DOHH2 (cell line): ENCODE results near the gene CACNA1I.

Source experiments
- H3F3A ChIP-seq: fragments of 200-600 bp; sonication (generic), shearing (Covaris generic); 2 replicates; pipeline ENCODE4 v1.6.0; 2016; ENCODE audit warnings: antibody characterized with exemption, mild to moderate bottlenecking; ENCODE audit not compliant: control insufficient read depth, insufficient read depth
- H3K27ac ChIP-seq: fragments of 200-600 bp; sonication (generic); 2 replicates; pipeline ENCODE4 v1.5.1; 2014; ENCODE audit warnings: low read depth, mild to moderate bottlenecking, low read length, moderate library complexity
- H3K27me3 ChIP-seq: fragments of 200-600 bp; sonication (generic); 2 replicates; pipeline ENCODE4 v1.6.1; 2014; ENCODE audit warnings: mild to moderate bottlenecking, low read length, mixed read lengths; ENCODE audit not compliant: control insufficient read depth
- H3K36me3 ChIP-seq: fragments of 200-600 bp; sonication (generic); 2 replicates; pipeline ENCODE4 v1.6.1; 2014; ENCODE audit warnings: mild to moderate bottlenecking, low read length, moderate library complexity, mixed read lengths; ENCODE audit not compliant: control insufficient read depth
- H3K4me1 ChIP-seq: fragments of 200-600 bp; sonication (generic); 2 replicates; pipeline ENCODE4 v1.6.1; 2014; ENCODE audit warnings: mild to moderate bottlenecking, low read length, mixed read lengths; ENCODE audit not compliant: control insufficient read depth
- H3K4me2 ChIP-seq: fragments of 200-600 bp; sonication (generic); 2 replicates; pipeline ENCODE4 v1.6.0; 2014; ENCODE audit warnings: mild to moderate bottlenecking, low read length, moderate library complexity
- H3K4me3 ChIP-seq: fragments of 200-600 bp; sonication (generic); 2 replicates; pipeline ENCODE4 v1.5.1; 2014; ENCODE audit warnings: mild to moderate bottlenecking, low read length, mixed read lengths
- H3K79me2 ChIP-seq: fragments of 200-600 bp; sonication (generic); 2 replicates; pipeline ENCODE4 v1.6.1; 2014; ENCODE audit warnings: mild to moderate bottlenecking, low read length, mixed read lengths; ENCODE audit not compliant: control insufficient read depth
- H3K9me2 ChIP-seq: fragments of 200-600 bp; sonication (generic); replicated peaks from 2 replicates; pipeline ENCODE4 v1.6.1; 2014; ENCODE audit warnings: mild to moderate bottlenecking, low read length, mixed read lengths; ENCODE audit not compliant: control insufficient read depth
- H3K9me3 ChIP-seq: fragments of 200-600 bp; sonication (generic); 2 replicates; pipeline ENCODE4 v1.6.1; 2014; ENCODE audit warnings: antibody characterized with exemption, low read length, mixed read lengths; ENCODE audit not compliant: control insufficient read depth, insufficient read depth
- H4K20me1 ChIP-seq: fragments of 200-600 bp; sonication (generic); 2 replicates; pipeline ENCODE4 v1.6.0; 2014; ENCODE audit warnings: low read depth, mild to moderate bottlenecking, antibody characterized with exemption, low read length, moderate library complexity; ENCODE audit not compliant: control insufficient read depth, insufficient read depth
- CTCF ChIP-seq: fragments of 200-600 bp; sonication (generic); IDR thresholded peaks from one replicate; pipeline ENCODE4 v1.5.1; 2014; ENCODE audit warnings: antibody characterized with exemption, mild to moderate bottlenecking, low read depth, low read length; ENCODE audit not compliant: poor library complexity, severe bottlenecking
- EZH2phosphoT487 ChIP-seq: fragments of 200-600 bp; sonication (generic); IDR thresholded peaks from 2 replicates; pipeline ENCODE4 v1.6.1; 2017; ENCODE audit warnings: borderline replicate concordance, mild to moderate bottlenecking, antibody characterized with exemption, low read length, moderate library complexity, mixed read lengths

The CACNA1I gene

GRCh38 chr22:39684702-39685281, 114.2 kb downstream of the CACNA1I start:
- H3K4me2 ChIP-seq: no peak overlapping the region
- no peaks in the 10 kb centered on the region for H3K9me3 ChIP-seq
- H3K4me1 ChIP-seq: no peaks in the 10 kb centered on the region
- H4K20me1 ChIP-seq: no peaks in the 10 kb centered on the region
- no peaks in the 10 kb centered on the region for H3K27me3 ChIP-seq
- H3F3A ChIP-seq: no peaks in the 10 kb centered on the region
- TF ChIP-seq CTCF: no peak
- no peak for TF ChIP-seq EZH2phosphoT487
- no peaks in the 10 kb centered on the region for H3K9me2 ChIP-seq
- H3K27ac ChIP-seq: no peak overlapping the region
- H3K4me3 ChIP-seq: no peak overlapping the region
- no peaks in the 10 kb centered on the region for H3K79me2 ChIP-seq
- no peaks in the 10 kb centered on the region for H3K36me3 ChIP-seq

- H3K4me2 ChIP-seq: no peak overlapping the region
- H3K4me3 ChIP-seq: no peak overlapping the region
Measured at GRCh38 chr22:39685336-39686177, 115.0 kb downstream of the CACNA1I start.

GRCh38 chr22:39686178-39686620, 115.6 kb downstream of the CACNA1I start:
- no peak overlapping the region for H3K27ac ChIP-seq
- H3K4me1 ChIP-seq: no peaks in the 10 kb centered on the region
- H3K9me3 ChIP-seq: no peaks in the 10 kb centered on the region
- H3K27me3 ChIP-seq: no peaks in the 10 kb centered on the region
- H3K4me3 ChIP-seq: no peak overlapping the region
- H3K36me3 ChIP-seq: no peaks in the 10 kb centered on the region
- no peak overlapping the region for H3K4me2 ChIP-seq
- H3F3A ChIP-seq: no peaks in the 10 kb centered on the region
- H4K20me1 ChIP-seq: no peaks in the 10 kb centered on the region
- H3K9me2 ChIP-seq: no peaks in the 10 kb centered on the region
- H3K79me2 ChIP-seq: no peaks in the 10 kb centered on the region
- TF ChIP-seq EZH2phosphoT487 (no peak), CTCF (no peak)

More at GRCh38 chr22:39685336-39686177, 115.0 kb downstream of the CACNA1I start:
- Histone ChIP-seq H3K36me3 (no peaks in the 10 kb centered on the region), H3K79me2 (no peaks in the 10 kb centered on the region), H3K27ac (no peak overlapping the region), H3K9me2 (no peaks in the 10 kb centered on the region), H3K9me3 (no peaks in the 10 kb centered on the region), H4K20me1 (no peaks in the 10 kb centered on the region), H3K4me1 (no peaks in the 10 kb centered on the region), H3K27me3 (no peaks in the 10 kb centered on the region), H3F3A (no peaks in the 10 kb centered on the region)
- TF ChIP-seq EZH2phosphoT487 (no peak), CTCF (no peak)
